ENCODE results near the gene IGFALS.
"Not testable (repeated sequence)": the region's sequence is repeated elsewhere in the genome, so short reads cannot be mapped to it uniquely, and the experiment has no call there.

The IGFALS gene

DNA sequence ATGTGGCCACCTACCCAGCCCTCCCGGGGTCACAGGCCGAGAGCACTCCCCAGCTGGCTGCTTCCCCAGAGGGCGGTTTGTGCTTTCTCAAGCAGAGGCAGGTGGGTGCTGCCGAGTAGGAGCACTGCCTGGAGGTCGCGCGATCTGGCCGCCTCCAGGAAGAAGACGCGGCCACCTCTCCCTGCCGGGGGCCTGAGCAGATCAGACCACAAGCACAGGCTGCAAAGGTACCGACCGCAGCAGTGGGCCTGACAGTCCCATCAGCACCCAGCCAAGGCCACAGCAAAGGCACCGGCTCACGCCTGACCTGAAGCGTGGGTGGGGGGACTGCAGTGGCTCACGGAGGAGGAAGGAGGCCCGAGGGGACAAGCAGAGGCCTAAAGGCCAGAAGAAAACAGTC is 15.2 kb upstream of the IGFALS start:
- Histone ChIP-seq H3K9me2 (replicated peaks; ENCODE audit: insufficient read depth, low read length) (no peaks in the 10 kb centered on the region), H3K79me2 (ENCODE audit: low read length) (peaks cover 4% of the 10 kb centered on the region; the same call in 1 of the 2 replicates), H3K9ac (ENCODE audit: low read length) (no peak overlapping the region), H3F3A (ENCODE audit: insufficient read depth, low read length) (no peaks in the 10 kb centered on the region), H3K9me3 (replicated peaks; ENCODE audit: insufficient read depth, low read length) (no peaks in the 10 kb centered on the region), H3K4me2 (ENCODE audit: low read depth, low read length) (no peak overlapping the region), H2AFZ (ENCODE audit: low read length) (no peak overlapping the region), H4K20me1 (ENCODE audit: insufficient read depth, low read length) (no peaks in the 10 kb centered on the region), H3K4me3 (ENCODE audit: low read length) (no peak overlapping the region), H3K27ac (ENCODE audit: low read length) (no peak overlapping the region), H3K27me3 (replicated peaks; ENCODE audit: insufficient read depth, low read length) (no peaks in the 10 kb centered on the region), H3K36me3 (replicated peaks; ENCODE audit: insufficient read depth, low read length) (no peaks in the 10 kb centered on the region), H3K4me1 (ENCODE audit: low read length) (no peaks in the 10 kb centered on the region)
- DNase-seq = no peak
- TF ChIP-seq EZH2 (optimal IDR thresholded peaks at IDR 0.05; ENCODE audit: low read depth, low read length) (no peak), EZH2phosphoT487 (IDR thresholded peaks at IDR 0.05; ENCODE audit: low read length) (no peak)
- TF ChIP-seq, protein P1, sequence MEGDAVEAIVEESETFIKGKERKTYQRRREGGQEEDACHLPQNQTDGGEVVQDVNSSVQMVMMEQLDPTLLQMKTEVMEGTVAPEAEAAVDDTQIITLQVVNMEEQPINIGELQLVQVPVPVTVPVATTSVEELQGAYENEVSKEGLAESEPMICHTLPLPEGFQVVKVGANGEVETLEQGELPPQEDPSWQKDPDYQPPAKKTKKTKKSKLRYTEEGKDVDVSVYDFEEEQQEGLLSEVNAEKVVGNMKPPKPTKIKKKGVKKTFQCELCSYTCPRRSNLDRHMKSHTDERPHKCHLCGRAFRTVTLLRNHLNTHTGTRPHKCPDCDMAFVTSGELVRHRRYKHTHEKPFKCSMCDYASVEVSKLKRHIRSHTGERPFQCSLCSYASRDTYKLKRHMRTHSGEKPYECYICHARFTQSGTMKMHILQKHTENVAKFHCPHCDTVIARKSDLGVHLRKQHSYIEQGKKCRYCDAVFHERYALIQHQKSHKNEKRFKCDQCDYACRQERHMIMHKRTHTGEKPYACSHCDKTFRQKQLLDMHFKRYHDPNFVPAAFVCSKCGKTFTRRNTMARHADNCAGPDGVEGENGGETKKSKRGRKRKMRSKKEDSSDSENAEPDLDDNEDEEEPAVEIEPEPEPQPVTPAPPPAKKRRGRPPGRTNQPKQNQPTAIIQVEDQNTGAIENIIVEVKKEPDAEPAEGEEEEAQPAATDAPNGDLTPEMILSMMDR (IDR thresholded peaks at IDR 0.05; ENCODE audit: low read length) = no peak

DNA sequence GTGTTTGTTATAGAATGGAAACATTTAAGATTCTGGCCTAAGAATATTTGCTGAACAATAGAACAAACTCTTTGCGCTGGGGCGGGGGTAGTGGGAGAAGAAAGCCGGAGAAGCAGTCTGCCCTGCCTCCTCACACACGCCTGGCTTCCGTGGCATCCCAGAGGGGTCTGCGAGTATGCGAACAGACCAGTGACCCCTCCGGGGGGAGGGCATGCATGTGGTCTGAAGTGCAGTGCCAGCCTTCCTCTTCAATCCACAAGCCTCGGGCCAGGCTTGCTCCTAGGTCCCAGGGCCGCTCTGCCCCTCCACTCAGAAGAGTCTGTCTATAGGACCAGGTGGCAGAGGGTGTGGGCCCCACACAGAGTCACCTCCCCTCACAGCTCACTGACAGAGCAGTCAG is 14.1 kb upstream of the IGFALS start:
- no peak overlapping the region for H2AFZ ChIP-seq (ENCODE audit: low read length)
- DNase-seq = no peak
- H3K9me2 ChIP-seq (replicated peaks; ENCODE audit: insufficient read depth, low read length) = no peaks in the 10 kb centered on the region
- H3F3A ChIP-seq (ENCODE audit: insufficient read depth, low read length) = no peaks in the 10 kb centered on the region
- H3K9ac ChIP-seq (ENCODE audit: low read length) = no peak overlapping the region
- H3K27ac ChIP-seq (ENCODE audit: low read length) = no peak overlapping the region
- no peaks in the 10 kb centered on the region for H4K20me1 ChIP-seq (ENCODE audit: insufficient read depth, low read length)
- TF ChIP-seq, protein P1 (IDR thresholded peaks at IDR 0.05; ENCODE audit: low read length) = no peak
- TF ChIP-seq EZH2phosphoT487 (IDR thresholded peaks at IDR 0.05; ENCODE audit: low read length) (no peak), EZH2 (optimal IDR thresholded peaks at IDR 0.05; ENCODE audit: low read depth, low read length) (no peak)
- no peak overlapping the region for H3K4me3 ChIP-seq (ENCODE audit: low read length)
- H3K27me3 ChIP-seq (replicated peaks; ENCODE audit: insufficient read depth, low read length) = no peaks in the 10 kb centered on the region
- no peaks in the 10 kb centered on the region for H3K79me2 ChIP-seq (ENCODE audit: low read length)
- H3K36me3 ChIP-seq (replicated peaks; ENCODE audit: insufficient read depth, low read length) = no peaks in the 10 kb centered on the region
- no peak overlapping the region for H3K4me2 ChIP-seq (ENCODE audit: low read depth, low read length)
- no peaks in the 10 kb centered on the region for H3K9me3 ChIP-seq (replicated peaks; ENCODE audit: insufficient read depth, low read length)
- no peaks in the 10 kb centered on the region for H3K4me1 ChIP-seq (ENCODE audit: low read length)

DNA sequence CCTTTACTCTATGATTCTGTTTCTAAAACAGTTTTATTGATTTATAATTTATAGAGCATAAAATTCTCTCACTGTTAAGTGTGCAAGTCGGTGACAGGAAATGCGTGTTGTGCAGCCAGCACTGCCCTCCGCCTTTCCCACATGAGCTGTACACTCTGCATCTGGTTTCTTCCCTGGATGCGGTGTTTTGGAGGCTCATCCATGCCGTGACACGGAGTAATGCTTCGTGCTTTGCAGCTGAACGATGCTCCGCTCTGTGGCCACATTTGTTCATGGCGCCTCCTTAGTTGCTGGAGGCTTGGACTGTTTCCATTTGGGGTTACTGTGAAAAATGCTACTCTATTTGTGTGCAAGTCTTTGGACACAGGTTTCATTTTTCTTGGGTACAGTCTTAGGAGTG is 7.2 kb upstream of the IGFALS start:
- Histone ChIP-seq H3K4me3 (ENCODE audit: low read length) (no peak overlapping the region), H3K79me2 (ENCODE audit: low read length) (no peaks in the 10 kb centered on the region), H3K27me3 (replicated peaks; ENCODE audit: insufficient read depth, low read length) (no peaks in the 10 kb centered on the region), H3K9me3 (replicated peaks; ENCODE audit: insufficient read depth, low read length) (no peaks in the 10 kb centered on the region), H3K9me2 (replicated peaks; ENCODE audit: insufficient read depth, low read length) (no peaks in the 10 kb centered on the region), H3K27ac (ENCODE audit: low read length) (no peak overlapping the region), H3K36me3 (replicated peaks; ENCODE audit: insufficient read depth, low read length) (no peaks in the 10 kb centered on the region), H3K9ac (ENCODE audit: low read length) (no peak overlapping the region), H2AFZ (ENCODE audit: low read length) (no peak overlapping the region), H3K4me1 (ENCODE audit: low read length) (no peaks in the 10 kb centered on the region), H3K4me2 (ENCODE audit: low read depth, low read length) (no peak overlapping the region), H4K20me1 (ENCODE audit: insufficient read depth, low read length) (no peaks in the 10 kb centered on the region), H3F3A (ENCODE audit: insufficient read depth, low read length) (no peaks in the 10 kb centered on the region)
- TF ChIP-seq EZH2phosphoT487 (IDR thresholded peaks at IDR 0.05; ENCODE audit: low read length) = no peak
- no peak for DNase-seq

DNA sequence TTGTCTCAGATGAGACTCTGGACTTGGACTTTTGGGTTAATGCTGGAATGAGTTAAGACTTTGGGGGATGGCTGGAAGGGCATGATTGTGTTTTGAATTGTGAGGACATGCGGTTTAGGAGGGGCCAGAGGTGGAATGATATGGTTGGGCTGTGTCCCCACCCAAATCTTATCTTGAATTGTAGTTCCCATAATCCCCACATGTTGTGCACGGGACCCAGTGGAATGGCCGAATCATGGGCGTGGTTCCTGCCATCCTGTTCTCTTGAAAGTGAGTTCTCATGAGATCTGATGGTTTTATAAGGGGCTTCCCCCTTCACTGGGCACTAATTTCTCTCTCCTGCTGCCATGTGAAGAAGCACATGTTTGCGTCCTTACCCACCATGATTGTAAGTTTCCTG is 5.8 kb upstream of the IGFALS start:
- not testable (repeated sequence) for H3K36me3 ChIP-seq (replicated peaks; ENCODE audit: insufficient read depth, low read length); DNase-seq; H3K9me3 ChIP-seq (replicated peaks; ENCODE audit: insufficient read depth, low read length); H3K9me2 ChIP-seq (replicated peaks; ENCODE audit: insufficient read depth, low read length); H3K4me2 ChIP-seq (ENCODE audit: low read depth, low read length); H3K4me3 ChIP-seq (ENCODE audit: low read length); H2AFZ ChIP-seq (ENCODE audit: low read length); H4K20me1 ChIP-seq (ENCODE audit: insufficient read depth, low read length); H3K27me3 ChIP-seq (replicated peaks; ENCODE audit: insufficient read depth, low read length); H3K79me2 ChIP-seq (ENCODE audit: low read length); H3K27ac ChIP-seq (ENCODE audit: low read length); H3F3A ChIP-seq (ENCODE audit: insufficient read depth, low read length); H3K9ac ChIP-seq (ENCODE audit: low read length); H3K4me1 ChIP-seq (ENCODE audit: low read length)

Measured in MM.1S (cell line).